Upper lobe of left lung (tissue), 4 donors: Measurements from ENCODE around the gene TUT7.

Experiments used
- CTCF ChIP-seq, 6 experiments: fragments of 450-650 bp in 4 of 6; fragments of 200-600 bp in 2 of 6; sonication (generic) in 2 of 6; IDR thresholded peaks; one replicate each; pipeline ENCODE4 v1.5.1; 2016 to 2019; ENCODE audit warnings: antibody characterized with exemption in 6 of 6
- POLR2A ChIP-seq, 4 donors: fragments of 450-650 bp; IDR thresholded peaks; one replicate each; pipeline ENCODE4 v1.5.1; 2016 to 2017; ENCODE audit warnings: antibody characterized with exemption in 4 of 4, mild to moderate bottlenecking in 2 of 4
- POLR2AphosphoS5 ChIP-seq, 2 donors: sonication (generic); formaldehyde crosslinking; IDR thresholded peaks; one replicate each; pipeline ENCODE4 v1.5.1; 2017; ENCODE audit warnings: antibody characterized with exemption in 2 of 2

GRCh38 chr9:86272221-86272620 lies 82.0 kb downstream of the TUT7 start:
- no peak for TF ChIP-seq CTCF (IDR thresholded peaks at IDR 0.05)
- no peak for TF ChIP-seq POLR2A (IDR thresholded peaks at IDR 0.05)
- TF ChIP-seq POLR2AphosphoS5 (IDR thresholded peaks at IDR 0.05) = no peak
